WTC11 (cell line): ENCODE results near the gene RABL6. TPM values are rescaled to one million over a fixed set of nuclear protein-coding genes. Genes with fewer than 3 reads are reported as not detected.
A peak's percentile ranks its signal among the peaks of the same experiment; 100 is the strongest.
"Not testable (repeated sequence)": the region's sequence is repeated elsewhere in the genome, so short reads cannot be mapped to it uniquely, and the experiment has no call there.

Experiments used
- ATAC-seq: fragments of 200-7000 bp; cut with Tn5 transposase; 2 replicates; pipeline ENCODE4 v1.10.0; 2021; ENCODE audit warnings: mild to moderate bottlenecking, moderate library complexity
- CTCF ChIA-PET: fragments of 300-600 bp; sonication (Branson Sonifier 250); formaldehyde crosslinking; loops from one replicate; lab custom pipeline; 2021; ENCODE audit warnings: antibody characterized with exemption; lab: Charles Lee
- POLR2A ChIA-PET: fragments of 350-600 bp; sonication (Branson Sonifier 250); formaldehyde crosslinking; loops from one replicate; lab custom pipeline; 2021; ENCODE audit warnings: antibody characterized with exemption; lab: Charles Lee
- DNase-seq: peaks from one replicate; pipeline ENCODE4 v3.0.0; 2021; ENCODE audit warnings: low spot score
- H3K27ac Mint-ChIP-seq: 2 replicates; pipeline ENCODE4 v1.8.0; 2021; ENCODE audit warnings: mixed read lengths
- H3K27me3 Mint-ChIP-seq: 2 replicates; pipeline ENCODE4 v1.8.0; 2021; ENCODE audit warnings: low read depth, mild to moderate bottlenecking, moderate library complexity, mixed read lengths
- H3K36me3 Mint-ChIP-seq: 2 replicates; pipeline ENCODE4 v1.8.0; 2021; ENCODE audit warnings: mixed read lengths
- H3K4me1 Mint-ChIP-seq: 2 replicates; pipeline ENCODE4 v1.8.0; 2022; ENCODE audit warnings: mixed read lengths
- H3K4me3 Mint-ChIP-seq: 2 replicates; pipeline ENCODE4 v1.8.0; 2021; ENCODE audit warnings: mild to moderate bottlenecking, moderate library complexity, mixed read lengths
- H3K9me3 Mint-ChIP-seq: 2 replicates; pipeline ENCODE4 v1.8.0; 2021; ENCODE audit warnings: mixed read lengths
- CTCF ChIP-seq: fragments of 200-600 bp; IDR thresholded peaks from 2 replicates; pipeline ENCODE4 v1.8.0; 2022; ENCODE audit warnings: antibody characterized with exemption
- EMX1 ChIP-seq: fragments of 250-450 bp; sonication (Bioruptor Pico); IDR thresholded peaks from 2 replicates; pipeline ENCODE4 v1.8.0; 2021; ENCODE audit warnings: mild to moderate bottlenecking
- FOXP1 ChIP-seq: sonication (generic); formaldehyde crosslinking; IDR thresholded peaks from 2 replicates; pipeline ENCODE4 v1.8.0; 2022; ENCODE audit warnings: missing genetic modification reagents, mild to moderate bottlenecking, moderate library complexity, borderline replicate concordance
- HMGA2 ChIP-seq: fragments of 250-450 bp; sonication (Bioruptor Pico); IDR thresholded peaks from 2 replicates; pipeline ENCODE4 v1.4.0; 2021; ENCODE audit warnings: mild to moderate bottlenecking, moderate library complexity
- HMGXB4 ChIP-seq: sonication (generic); formaldehyde crosslinking; IDR thresholded peaks from 2 replicates; pipeline ENCODE4 v1.8.1; 2023; ENCODE audit warnings: mild to moderate bottlenecking, moderate library complexity, missing genetic modification reagents
- MYBL2 ChIP-seq: sonication (generic); formaldehyde crosslinking; IDR thresholded peaks from 2 replicates; pipeline ENCODE4 v1.8.1; 2023; ENCODE audit warnings: mild to moderate bottlenecking, moderate library complexity, missing genetic modification reagents
- OVOL2 ChIP-seq: fragments of 250-450 bp; sonication (Bioruptor Pico); IDR thresholded peaks from 2 replicates; pipeline ENCODE4 v1.9.0; 2021; ENCODE audit warnings: mild to moderate bottlenecking, borderline replicate concordance
- PRRX2 ChIP-seq: fragments of 250-450 bp; sonication (Bioruptor Pico); IDR thresholded peaks from 2 replicates; pipeline ENCODE4 v1.8.0; 2021; ENCODE audit warnings: mild to moderate bottlenecking
- RELA ChIP-seq: sonication (generic); formaldehyde crosslinking; IDR thresholded peaks from 2 replicates; pipeline ENCODE4 v1.8.1; 2022; ENCODE audit warnings: missing genetic modification reagents, mild to moderate bottlenecking, borderline replicate concordance
- SMAD3 ChIP-seq: sonication (generic); formaldehyde crosslinking; IDR thresholded peaks from 2 replicates; pipeline ENCODE4 v1.8.0; 2022; ENCODE audit warnings: missing genetic modification reagents, mild to moderate bottlenecking, borderline replicate concordance
- USF2 ChIP-seq: sonication (generic); formaldehyde crosslinking; IDR thresholded peaks from 2 replicates; pipeline ENCODE4 v1.8.1; 2023; ENCODE audit warnings: mild to moderate bottlenecking, missing genetic modification reagents, moderate library complexity
- ZNF317 ChIP-seq: sonication (generic); formaldehyde crosslinking; IDR thresholded peaks from 2 replicates; pipeline ENCODE4 v1.8.1; 2023; ENCODE audit warnings: low read depth, mild to moderate bottlenecking, moderate library complexity, missing genetic modification reagents, borderline replicate concordance
- total RNA-seq: library from RNA; stranded (reverse); gene quantifications from 3 replicates; pipeline ENCODE4 v1.2.3, GENCODE V29; 2021
- TF ChIP-seq, protein P1 (sequence below): sonication (generic); formaldehyde crosslinking; IDR thresholded peaks from 2 replicates; pipeline ENCODE4 v1.8.0; 2022; ENCODE audit warnings: mild to moderate bottlenecking, missing genetic modification reagents
- TF ChIP-seq, protein P2 (sequence below): sonication (generic); formaldehyde crosslinking; IDR thresholded peaks from 2 replicates; pipeline ENCODE4 v1.8.1; 2023; ENCODE audit warnings: mild to moderate bottlenecking, missing genetic modification reagents
- TF ChIP-seq, protein P3 (sequence below): sonication (generic); formaldehyde crosslinking; IDR thresholded peaks from 2 replicates; pipeline ENCODE4 v1.8.1; 2023; ENCODE audit warnings: mild to moderate bottlenecking, missing genetic modification reagents, moderate library complexity

RABL6 gene
- total RNA-seq, 1 experiment from 2014 or later = 171 TPM

DNA sequence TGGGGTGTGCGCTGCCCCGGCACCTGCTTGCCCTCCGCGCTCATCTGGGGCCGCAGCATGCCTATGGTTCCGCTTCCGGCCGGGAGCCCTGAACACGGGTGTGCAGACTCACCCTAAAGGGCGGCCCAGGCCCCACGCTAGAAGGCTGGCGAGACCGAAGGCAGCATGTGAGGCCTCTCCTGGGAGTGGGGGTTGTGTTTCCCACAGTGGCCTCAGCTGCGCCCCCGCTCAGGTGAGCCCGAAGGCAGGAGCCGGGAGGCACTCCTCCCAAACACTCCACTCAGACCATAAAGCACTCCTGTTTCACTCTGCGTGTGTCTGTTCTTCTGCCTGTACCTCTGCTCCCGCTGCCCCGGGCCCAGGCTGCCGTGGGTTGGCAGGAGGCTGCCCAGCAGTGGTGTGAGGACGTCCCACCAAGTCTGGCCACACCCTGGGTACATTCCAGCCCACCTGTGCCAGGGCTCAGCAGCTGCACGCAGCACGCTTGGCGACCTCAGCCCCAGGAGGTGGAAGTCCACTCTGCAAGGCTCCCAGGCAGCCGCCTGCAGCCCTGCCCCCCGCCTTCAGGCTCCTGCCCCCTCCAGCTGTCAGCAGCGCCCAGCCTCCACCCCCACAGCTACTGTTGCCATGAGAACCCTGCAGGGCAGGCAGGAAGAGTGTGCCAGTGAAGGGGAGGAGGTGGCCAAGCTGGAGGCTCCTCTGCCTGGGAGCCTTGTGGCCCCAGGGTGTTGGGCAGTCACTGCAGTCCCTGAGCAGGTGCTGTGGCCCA lies 33.3 kb downstream of the RABL6 start:
- DNase-seq = no peak

GRCh38 chr9:136841646-136842379 lies 34.1 kb downstream of the RABL6 start:
- H3K27ac Mint-ChIP-seq, DNase-seq, H3K36me3 Mint-ChIP-seq, H3K9me3 Mint-ChIP-seq, H3K27me3 Mint-ChIP-seq: not testable (repeated sequence)
- CTCF ChIA-PET = interaction anchor here (0.5 to 5.9 kb wide), 39 partner anchors 8 to 477 kb away, joined by 3 to 64 read pairs (median 5); partner anchors contain the start of genes CLIC3, DIPK1B, FBXW5 and PAXX
- ATAC-seq = peak; percentile 2
- H3K4me3 Mint-ChIP-seq = peak overlapping the region; percentile 33; the same call in 1 of the 2 replicates
- H3K4me1 Mint-ChIP-seq = peaks cover 23% of the 10 kb centered on the region
- POLR2A ChIA-PET = interaction anchor here (1.1 to 1.7 kb wide), 2 partner anchors 18 to 19 kb away, joined by 3 to 4 read pairs; no protein-coding TSS in a partner anchor
- TF ChIP-seq USF2 (CRISPR knock-in tag) (peak; percentile 73), OVOL2 (0 out of 2 replicates have a peak, but pooled peaks have one; percentile 50), MYBL2 (0 out of 2 replicates have a peak, but pooled peaks have one; percentile 5)

More for the DNA sequence above, 33.3 kb downstream of the RABL6 start:
- CTCF ChIA-PET = interaction anchor here (0.6 to 5.9 kb wide), 14 partner anchors 13 to 236 kb away, joined by 3 to 64 read pairs (median 6); partner anchors contain the start of genes RABL6, TMEM141 and UAP1L1
- TF ChIP-seq ZNF317 (CRISPR knock-in tag) = no peak
- TF ChIP-seq RELA (CRISPR knock-in tag) = 0 out of 2 replicates have a peak, but pooled peaks have one; percentile 69
- TF ChIP-seq MYBL2 = 0 out of 2 replicates have a peak, but pooled peaks have one; percentile 11
- no peak for ATAC-seq
- Mint-ChIP-seq H3K9me3 (no peaks in the 10 kb centered on the region), H3K27ac (peak overlapping the region; percentile 76; the same call in 1 of the 2 replicates), H3K4me1 (peaks cover 23% of the 10 kb centered on the region), H3K36me3 (no peaks in the 10 kb centered on the region), H3K4me3 (no peak overlapping the region), H3K27me3 (no peaks in the 10 kb centered on the region)
- POLR2A ChIA-PET = interaction anchor here (1.1 to 1.7 kb wide), 5 partner anchors 18 to 41 kb away, joined by 3 to 4 read pairs (median 3); no protein-coding TSS in a partner anchor

- not testable (repeated sequence) for H3K9me3 Mint-ChIP-seq, H3K36me3 Mint-ChIP-seq, H3K27me3 Mint-ChIP-seq, H3K27ac Mint-ChIP-seq
- Mint-ChIP-seq H3K4me3 (peak within 1 kb of the TSS; percentile 33), H3K4me1 (peaks cover 23% of the 10 kb centered on the region)
- TF ChIP-seq, protein P1, sequence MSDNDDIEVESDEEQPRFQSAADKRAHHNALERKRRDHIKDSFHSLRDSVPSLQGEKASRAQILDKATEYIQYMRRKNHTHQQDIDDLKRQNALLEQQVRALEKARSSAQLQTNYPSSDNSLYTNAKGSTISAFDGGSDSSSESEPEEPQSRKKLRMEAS (CRISPR knock-in tag) = 0 out of 2 replicates have a peak, but pooled peaks have one; percentile 52
- TF ChIP-seq CTCF = peak; percentile 74
- TF ChIP-seq EMX1 (CRISPR knock-in tag) = peak; percentile 72; the same call in 1 of the 2 replicates
- TF ChIP-seq, protein P2, sequence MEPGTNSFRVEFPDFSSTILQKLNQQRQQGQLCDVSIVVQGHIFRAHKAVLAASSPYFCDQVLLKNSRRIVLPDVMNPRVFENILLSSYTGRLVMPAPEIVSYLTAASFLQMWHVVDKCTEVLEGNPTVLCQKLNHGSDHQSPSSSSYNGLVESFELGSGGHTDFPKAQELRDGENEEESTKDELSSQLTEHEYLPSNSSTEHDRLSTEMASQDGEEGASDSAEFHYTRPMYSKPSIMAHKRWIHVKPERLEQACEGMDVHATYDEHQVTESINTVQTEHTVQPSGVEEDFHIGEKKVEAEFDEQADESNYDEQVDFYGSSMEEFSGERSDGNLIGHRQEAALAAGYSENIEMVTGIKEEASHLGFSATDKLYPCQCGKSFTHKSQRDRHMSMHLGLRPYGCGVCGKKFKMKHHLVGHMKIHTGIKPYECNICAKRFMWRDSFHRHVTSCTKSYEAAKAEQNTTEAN = 0 out of 2 replicates have a peak, but pooled peaks have one; percentile 52
- 0 out of 2 replicates have a peak, but pooled peaks have one; percentile 44 for TF ChIP-seq SMAD3 (CRISPR knock-in tag)
- TF ChIP-seq, protein P3, sequence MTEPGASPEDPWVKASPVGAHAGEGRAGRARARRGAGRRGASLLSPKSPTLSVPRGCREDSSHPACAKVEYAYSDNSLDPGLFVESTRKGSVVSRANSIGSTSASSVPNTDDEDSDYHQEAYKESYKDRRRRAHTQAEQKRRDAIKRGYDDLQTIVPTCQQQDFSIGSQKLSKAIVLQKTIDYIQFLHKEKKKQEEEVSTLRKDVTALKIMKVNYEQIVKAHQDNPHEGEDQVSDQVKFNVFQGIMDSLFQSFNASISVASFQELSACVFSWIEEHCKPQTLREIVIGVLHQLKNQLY = 0 out of 2 replicates have a peak, but pooled peaks have one; percentile 71
- peak; percentile 67; the same call in 1 of the 2 replicates for TF ChIP-seq HMGXB4 (CRISPR knock-in tag)
- peak; percentile 68; the same call in 1 of the 2 replicates for TF ChIP-seq FOXP1
- TF ChIP-seq HMGA2 (CRISPR knock-in tag) = 0 out of 2 replicates have a peak, but pooled peaks have one; percentile 4
- TF ChIP-seq PRRX2 (CRISPR knock-in tag) = peak; percentile 67
- peak; percentile 63 for ATAC-seq
- ChIA-PET POLR2A (interaction anchor here (1.1 kb wide), 1 partner anchor 19 kb away, joined by 4 read pairs; no protein-coding TSS in a partner anchor), CTCF (interaction anchor here (0.6 to 5.9 kb wide), 44 partner anchors 9 to 358 kb away, joined by 3 to 64 read pairs (median 4); partner anchors contain the start of genes CLIC3, DIPK1B, FBXW5 and NPDC1)
- peak; percentile 89 for DNase-seq
Observed at GRCh38 chr9:136842380-136842948, 34.7 kb downstream of the RABL6 start, which contains the start of gene AJM1. TSS of gene AJM1 (plus strand) at chr9:136842478. CDS start at chr9:136844415, 1,937 bp downstream.

DNA sequence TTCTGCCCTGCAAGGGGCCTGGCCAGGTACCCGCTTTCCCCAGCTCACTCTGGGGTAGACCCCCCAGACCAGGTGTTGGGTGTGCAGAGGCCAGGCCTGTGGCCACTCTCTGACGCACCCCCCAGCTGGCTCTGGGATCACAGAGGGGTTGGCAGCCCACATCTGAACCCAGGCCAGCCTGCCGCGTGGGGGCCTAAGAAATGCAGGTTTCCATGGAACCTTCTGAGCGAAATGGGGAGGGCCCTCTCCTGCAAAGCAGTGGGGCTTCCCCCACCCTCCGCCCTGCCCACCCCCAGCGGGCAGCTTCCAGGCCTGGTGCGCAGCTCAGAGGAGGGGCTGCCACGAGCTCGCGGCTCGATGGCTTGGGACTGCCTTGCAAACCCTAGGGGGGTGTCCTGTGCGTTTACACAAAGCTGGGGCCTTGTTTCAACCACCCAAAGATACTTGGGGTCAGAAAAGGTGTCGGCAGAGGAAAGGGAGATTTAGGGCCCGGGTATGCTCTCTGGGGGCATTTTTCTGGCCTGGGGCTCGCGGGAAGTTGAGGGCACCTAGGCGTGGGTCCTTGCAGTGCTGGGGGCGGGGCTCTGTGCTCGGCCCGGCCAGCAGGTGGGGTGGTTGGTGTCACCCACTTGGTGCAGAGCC lies 35.5 kb downstream of the RABL6 start:
- peak overlapping the region; percentile 35 for H3K4me3 Mint-ChIP-seq
- H3K9me3 Mint-ChIP-seq, H3K27ac Mint-ChIP-seq, H3K27me3 Mint-ChIP-seq, POLR2A ChIA-PET, H3K36me3 Mint-ChIP-seq, ATAC-seq, DNase-seq: not testable (repeated sequence)
- CTCF ChIA-PET = interaction anchor here (0.6 to 5.9 kb wide), 32 partner anchors 8 to 358 kb away, joined by 3 to 64 read pairs (median 6); partner anchors contain the start of genes CLIC3, NPDC1, RABL6 and TMEM141
- H3K4me1 Mint-ChIP-seq = peaks cover 23% of the 10 kb centered on the region
